ENCODE measurements around the gene BMP2. TPM values are rescaled to one million over a fixed set of nuclear protein-coding genes. Genes with fewer than 3 reads are reported as not detected.

BMP2 gene
- total RNA-seq, 1 experiment from 2014 or later: 24.3 TPM

- H3K27ac Mint-ChIP-seq (ENCODE audit: unreplicated experiment): peak overlapping the region; percentile 51
- H3K9me3 ChIP-seq: no peaks in the 10 kb centered on the region
- H3K27me3 Mint-ChIP-seq (ENCODE audit: insufficient read depth, unreplicated experiment): no peaks in the 10 kb centered on the region
- no peaks in the 10 kb centered on the region for H3K36me3 ChIP-seq (ENCODE audit: control insufficient read depth, insufficient read depth, low read length)
- BruUV-seq (replicated peaks): no TSS peak
- peaks cover 30% of the 10 kb centered on the region for H3K4me1 Mint-ChIP-seq (ENCODE audit: low read depth, unreplicated experiment)
- peaks cover 60% of the 10 kb centered on the region for H3K36me3 Mint-ChIP-seq (ENCODE audit: insufficient read depth, unreplicated experiment)
- H3K4me3 ChIP-seq (ENCODE audit: low read depth, low read length): peak overlapping the region; percentile 96
- no peaks in the 10 kb centered on the region for H3K27me3 ChIP-seq (replicated peaks; ENCODE audit: control insufficient read depth, insufficient read depth, low read length)
- H3K4me1 ChIP-seq: peaks cover 19% of the 10 kb centered on the region
- peak; percentile 47 to 58 for DNase-seq
- CTCF ChIA-PET: interaction anchor here (1.6 kb wide), 1 partner anchor 133 kb away, joined by 4 read pairs; no protein-coding TSS in a partner anchor
- intact Hi-C loops (cut with micrococcal nuclease; ENCODE audit: unreplicated experiment): loop anchor here (2.0 to 10.0 kb wide), 3 partner anchors 278 to 515 kb away; no protein-coding TSS in a partner anchor
- TF ChIP-seq, protein P1, sequence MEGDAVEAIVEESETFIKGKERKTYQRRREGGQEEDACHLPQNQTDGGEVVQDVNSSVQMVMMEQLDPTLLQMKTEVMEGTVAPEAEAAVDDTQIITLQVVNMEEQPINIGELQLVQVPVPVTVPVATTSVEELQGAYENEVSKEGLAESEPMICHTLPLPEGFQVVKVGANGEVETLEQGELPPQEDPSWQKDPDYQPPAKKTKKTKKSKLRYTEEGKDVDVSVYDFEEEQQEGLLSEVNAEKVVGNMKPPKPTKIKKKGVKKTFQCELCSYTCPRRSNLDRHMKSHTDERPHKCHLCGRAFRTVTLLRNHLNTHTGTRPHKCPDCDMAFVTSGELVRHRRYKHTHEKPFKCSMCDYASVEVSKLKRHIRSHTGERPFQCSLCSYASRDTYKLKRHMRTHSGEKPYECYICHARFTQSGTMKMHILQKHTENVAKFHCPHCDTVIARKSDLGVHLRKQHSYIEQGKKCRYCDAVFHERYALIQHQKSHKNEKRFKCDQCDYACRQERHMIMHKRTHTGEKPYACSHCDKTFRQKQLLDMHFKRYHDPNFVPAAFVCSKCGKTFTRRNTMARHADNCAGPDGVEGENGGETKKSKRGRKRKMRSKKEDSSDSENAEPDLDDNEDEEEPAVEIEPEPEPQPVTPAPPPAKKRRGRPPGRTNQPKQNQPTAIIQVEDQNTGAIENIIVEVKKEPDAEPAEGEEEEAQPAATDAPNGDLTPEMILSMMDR (IDR thresholded peaks at IDR 0.05; ENCODE audit: insufficient read depth in 1 of 2, low read depth in 1 of 2, low read length in 1 of 2, severe bottlenecking in 1 of 2, unreplicated experiment in 1 of 2): no peak
- no peaks in the 10 kb centered on the region for H3K9me3 Mint-ChIP-seq (ENCODE audit: unreplicated experiment)
- peak overlapping the region; percentile 92 for H3K4me3 Mint-ChIP-seq (ENCODE audit: unreplicated experiment)
- POLR2A ChIA-PET: interaction anchor here (0.6 kb wide), 1 partner anchor 105 kb away, joined by 3 read pairs; no protein-coding TSS in a partner anchor
Measured at GRCh38 chr20:6769903-6770785, 2.7 kb downstream of the BMP2 start.

DNA sequence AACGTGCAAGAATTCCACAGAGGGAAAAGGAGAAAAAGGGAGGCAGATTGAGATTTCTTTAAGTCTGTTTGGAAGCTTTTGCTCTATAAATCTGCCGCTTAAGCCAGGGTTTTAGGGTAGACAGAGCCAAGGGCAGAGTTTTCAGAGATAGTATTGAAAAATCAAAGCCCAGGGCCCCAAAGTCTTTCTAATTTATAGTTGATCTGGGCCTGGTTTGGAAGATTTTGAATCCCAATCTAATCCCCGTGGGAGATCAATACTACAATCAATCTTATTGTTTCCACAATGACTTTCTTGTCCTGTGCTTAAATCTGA is 3.3 kb downstream of the BMP2 start:
- H3K9me3 ChIP-seq: no peaks in the 10 kb centered on the region
- POLR2A ChIA-PET: interaction anchor here (0.6 kb wide), 1 partner anchor 106 kb away, joined by 3 read pairs; no protein-coding TSS in a partner anchor
- CTCF ChIA-PET: no interaction called here
- H3K4me3 ChIP-seq (ENCODE audit: low read depth, low read length): peak overlapping the region; percentile 96
- Mint-ChIP-seq H3K4me1 (ENCODE audit: low read depth, unreplicated experiment) (peaks cover 25% of the 10 kb centered on the region), H3K27me3 (ENCODE audit: insufficient read depth, unreplicated experiment) (no peaks in the 10 kb centered on the region), H3K9me3 (ENCODE audit: unreplicated experiment) (no peaks in the 10 kb centered on the region), H3K4me3 (ENCODE audit: unreplicated experiment) (peak overlapping the region; percentile 92), H3K27ac (ENCODE audit: unreplicated experiment) (peak overlapping the region; percentile 51), H3K36me3 (ENCODE audit: insufficient read depth, unreplicated experiment) (peaks cover 66% of the 10 kb centered on the region)
- H3K4me1 ChIP-seq: peaks cover 14% of the 10 kb centered on the region
- intact Hi-C loops (cut with micrococcal nuclease; ENCODE audit: unreplicated experiment): no loop called here
- no TSS peak for BruUV-seq (replicated peaks)
- TF ChIP-seq, protein P1 (IDR thresholded peaks at IDR 0.05; ENCODE audit: insufficient read depth in 1 of 2, low read depth in 1 of 2, low read length in 1 of 2, severe bottlenecking in 1 of 2, unreplicated experiment in 1 of 2): no peak
- peaks cover 2% of the 10 kb centered on the region; the same call in 1 of the 2 replicates for H3K36me3 ChIP-seq (ENCODE audit: control insufficient read depth, insufficient read depth, low read length)
- no peak for DNase-seq
- H3K27me3 ChIP-seq (replicated peaks; ENCODE audit: control insufficient read depth, insufficient read depth, low read length): no peaks in the 10 kb centered on the region

GRCh38 chr20:6780433-6781190 is 13.1 kb downstream of the BMP2 start:
- intact Hi-C loops (cut with micrococcal nuclease; ENCODE audit: unreplicated experiment): no loop called here
- H3K4me3 Mint-ChIP-seq (ENCODE audit: unreplicated experiment): no peak overlapping the region
- Histone ChIP-seq H3K4me1 (no peaks in the 10 kb centered on the region), H3K36me3 (ENCODE audit: control insufficient read depth, insufficient read depth, low read length) (peaks cover 6% of the 10 kb centered on the region), H3K9me3 (no peaks in the 10 kb centered on the region), H3K27me3 (replicated peaks; ENCODE audit: control insufficient read depth, insufficient read depth, low read length) (no peaks in the 10 kb centered on the region), H3K4me3 (ENCODE audit: low read depth, low read length) (no peak overlapping the region)
- H3K27me3 Mint-ChIP-seq (ENCODE audit: insufficient read depth, unreplicated experiment): no peaks in the 10 kb centered on the region
- no peak overlapping the region for H3K27ac Mint-ChIP-seq (ENCODE audit: unreplicated experiment)
- TF ChIP-seq, protein P1 (IDR thresholded peaks at IDR 0.05; ENCODE audit: insufficient read depth in 1 of 2, low read depth in 1 of 2, low read length in 1 of 2, severe bottlenecking in 1 of 2, unreplicated experiment in 1 of 2): no peak
- H3K36me3 Mint-ChIP-seq (ENCODE audit: insufficient read depth, unreplicated experiment): peaks cover 79% of the 10 kb centered on the region
- H3K9me3 Mint-ChIP-seq (ENCODE audit: unreplicated experiment): no peaks in the 10 kb centered on the region
- POLR2A ChIA-PET: interaction anchor here (0.6 kb wide), 1 partner anchor 90 kb away, joined by 13 read pairs; no protein-coding TSS in a partner anchor
- DNase-seq: no peak
- CTCF ChIA-PET: no interaction called here
- H3K4me1 Mint-ChIP-seq (ENCODE audit: low read depth, unreplicated experiment): peaks cover 7% of the 10 kb centered on the region
- no TSS peak for BruUV-seq (replicated peaks)

All from Caco-2 (cell line).